ENCODE measurements around the gene ADAMTS6. TPM values are rescaled to one million over a fixed set of nuclear protein-coding genes. Genes with fewer than 3 reads are reported as not detected.

ADAMTS6 gene
- total RNA-seq, 2 donors from 2014 or later, result 0.91 to 20.7 TPM

- Histone ChIP-seq H3K4me3 (no peak overlapping the region), H3K4me1 (replicated peaks) (no peaks in the 10 kb centered on the region), H3K27ac (no peak overlapping the region), H3K9me3 (no peaks in the 10 kb centered on the region), H3K27me3 (replicated peaks; ENCODE audit: insufficient read depth) (no peaks in the 10 kb centered on the region), H3K36me3 (no peaks in the 10 kb centered on the region)
- WGBS, result 76% methylated on average over 2 of the region's 2 CpGs
- intact Hi-C loops (cut with DNase I), result no loop called here
- TF ChIP-seq CTCF (IDR thresholded peaks at IDR 0.05) (no peak), POLR2AphosphoS5 (IDR thresholded peaks at IDR 0.05) (no peak), POLR2A (IDR thresholded peaks at IDR 0.05) (no peak)
- DNase-seq (ENCODE audit: low spot score), result no peak
Observed at GRCh38 chr5:65451436-65451835, 30.3 kb downstream of the ADAMTS6 start.

- WGBS, result 94% methylated on average over 2 of the region's 2 CpGs
- Histone ChIP-seq H3K9me3 (no peaks in the 10 kb centered on the region), H3K4me1 (replicated peaks) (no peaks in the 10 kb centered on the region), H3K36me3 (no peaks in the 10 kb centered on the region), H3K27ac (no peak overlapping the region), H3K4me3 (no peak overlapping the region), H3K27me3 (replicated peaks; ENCODE audit: insufficient read depth) (no peaks in the 10 kb centered on the region)
- DNase-seq (ENCODE audit: low spot score), result no peak
- intact Hi-C loops (cut with DNase I), result no loop called here
- TF ChIP-seq POLR2A (IDR thresholded peaks at IDR 0.05) (no peak), CTCF (IDR thresholded peaks at IDR 0.05) (no peak), POLR2AphosphoS5 (IDR thresholded peaks at IDR 0.05) (no peak)
Observed at GRCh38 chr5:65446682-65447081, 35.0 kb downstream of the ADAMTS6 start.

GRCh38 chr5:65441800-65442199 lies 39.9 kb downstream of the ADAMTS6 start:
- intact Hi-C loops (cut with DNase I), result no loop called here
- Histone ChIP-seq H3K36me3 (no peaks in the 10 kb centered on the region), H3K4me3 (no peak overlapping the region), H3K27me3 (replicated peaks; ENCODE audit: insufficient read depth) (no peaks in the 10 kb centered on the region), H3K4me1 (replicated peaks) (no peaks in the 10 kb centered on the region), H3K9me3 (no peaks in the 10 kb centered on the region), H3K27ac (no peak overlapping the region)
- 89% methylated on average over 4 of the region's 4 CpGs for WGBS
- DNase-seq (ENCODE audit: low spot score), result no peak
- TF ChIP-seq POLR2AphosphoS5 (IDR thresholded peaks at IDR 0.05) (no peak), POLR2A (IDR thresholded peaks at IDR 0.05) (no peak)

- intact Hi-C loops (cut with DNase I), result no loop called here
- WGBS, result 100% methylated on average over 1 of the region's 1 CpG
- no peaks in the 10 kb centered on the region for H3K36me3 ChIP-seq
- H3K4me1 ChIP-seq (replicated peaks), result no peaks in the 10 kb centered on the region
- no peaks in the 10 kb centered on the region for H3K9me3 ChIP-seq
- TF ChIP-seq POLR2A (IDR thresholded peaks at IDR 0.05), result no peak
- TF ChIP-seq CTCF (IDR thresholded peaks at IDR 0.05), result no peak
- no peak for TF ChIP-seq POLR2AphosphoS5 (IDR thresholded peaks at IDR 0.05)
- no peak for DNase-seq (ENCODE audit: low spot score)
- no peak overlapping the region for H3K4me3 ChIP-seq
- no peak overlapping the region for H3K27ac ChIP-seq
- H3K27me3 ChIP-seq (replicated peaks; ENCODE audit: insufficient read depth), result no peaks in the 10 kb centered on the region
Observed at GRCh38 chr5:65440456-65440855, 41.3 kb downstream of the ADAMTS6 start.

GRCh38 chr5:65434122-65434521 lies 47.6 kb downstream of the ADAMTS6 start:
- TF ChIP-seq CTCF (IDR thresholded peaks at IDR 0.05) (no peak), POLR2A (IDR thresholded peaks at IDR 0.05) (no peak), POLR2AphosphoS5 (IDR thresholded peaks at IDR 0.05) (no peak)
- WGBS, result 95% methylated on average over 3 of the region's 3 CpGs
- Histone ChIP-seq H3K9me3 (no peaks in the 10 kb centered on the region), H3K27ac (no peak overlapping the region), H3K27me3 (replicated peaks; ENCODE audit: insufficient read depth) (no peaks in the 10 kb centered on the region), H3K36me3 (no peaks in the 10 kb centered on the region), H3K4me1 (replicated peaks) (no peaks in the 10 kb centered on the region), H3K4me3 (no peak overlapping the region)
- intact Hi-C loops (cut with DNase I), result no loop called here
- no peak for DNase-seq (ENCODE audit: low spot score)
